Common myeloid progenitor, CD34-positive (primary cell): ENCODE measurements around the gene CISD3.
"Not testable (repeated sequence)": the region's sequence is repeated elsewhere in the genome, so short reads cannot be mapped to it uniquely, and the experiment has no call there.

ENCODE experiments used
- CTCF ChIA-PET: fragments of 350-600 bp; sonication (Branson Sonifier 250); formaldehyde crosslinking; loops from one replicate; lab custom pipeline; 2021; ENCODE audit warnings: antibody characterized with exemption; lab: Charles Lee
- POLR2A ChIA-PET: fragments of 350-600 bp; sonication (Branson Sonifier 250); formaldehyde crosslinking; loops from one replicate; lab custom pipeline; 2021; ENCODE audit warnings: antibody characterized with exemption; lab: Charles Lee
- DNase-seq, 3 donors: peaks; one replicate each; pipeline versions ENCODE4 v3.0.0 to v3.0.0-alpha.2; 2013
- H3K27ac ChIP-seq, 2 experiments: 1 replicate in 1 of 2; 2 replicates in 1 of 2; pipeline ENCODE4 v1.7.0; 2013; ENCODE audit warnings: inconsistent platforms in 2 of 2, low read length in 2 of 2, mild to moderate bottlenecking in 2 of 2, low read depth in 1 of 2, moderate library complexity in 1 of 2; ENCODE audit not compliant: severe bottlenecking in 2 of 2, insufficient read depth in 1 of 2, poor library complexity in 1 of 2
- H3K27me3 ChIP-seq, 5 experiments: replicated peaks in 2 of 5; 1 replicate in 3 of 5; 2 replicates in 2 of 5; pipeline versions ENCODE4 v1.6.1 to v1.7.0; 2013; ENCODE audit warnings: low read length in 4 of 5, mild to moderate bottlenecking in 2 of 5, moderate library complexity in 2 of 5, inconsistent platforms in 1 of 5; ENCODE audit not compliant: insufficient read depth in 5 of 5, control insufficient read depth in 4 of 5
- H3K36me3 ChIP-seq, 4 experiments: 1 replicate in 2 of 4; 2 replicates in 2 of 4; pipeline versions ENCODE4 v1.6.1 to v1.7.0; 2013; ENCODE audit warnings: low read length in 3 of 4, control low read depth in 1 of 4, mild to moderate bottlenecking in 1 of 4; ENCODE audit not compliant: control insufficient read depth in 4 of 4, insufficient read depth in 4 of 4
- H3K4me1 ChIP-seq, 4 experiments: 1 replicate in 3 of 4; 2 replicates in 1 of 4; pipeline versions ENCODE4 v1.6.1 to v1.7.1; 2013; ENCODE audit warnings: low read length in 3 of 4, mild to moderate bottlenecking in 3 of 4, control low read depth in 1 of 4, inconsistent platforms in 1 of 4, moderate library complexity in 1 of 4; ENCODE audit not compliant: control insufficient read depth in 4 of 4, insufficient read depth in 4 of 4; ENCODE audit errors: control extremely low read depth in 1 of 4
- H3K4me3 ChIP-seq, 7 experiments: 1 replicate in 4 of 7; 2 replicates in 3 of 7; pipeline versions ENCODE4 v1.5.1 to v1.7.0; 2013; ENCODE audit warnings: mild to moderate bottlenecking in 7 of 7, low read length in 6 of 7, moderate library complexity in 6 of 7, inconsistent platforms in 2 of 7, low read depth in 2 of 7, control low read depth in 1 of 7; ENCODE audit not compliant: insufficient read depth in 4 of 7, control insufficient read depth in 1 of 7; ENCODE audit errors: extremely low read depth in 1 of 7
- H3K9me3 ChIP-seq, 5 experiments: 1 replicate in 4 of 5; 2 replicates in 1 of 5; pipeline versions ENCODE4 v1.6.1 to v1.7.1; 2013; ENCODE audit warnings: low read length in 4 of 5, mild to moderate bottlenecking in 2 of 5, inconsistent platforms in 1 of 5, low read depth in 1 of 5, moderate library complexity in 1 of 5; ENCODE audit not compliant: control insufficient read depth in 4 of 5, insufficient read depth in 2 of 5; ENCODE audit errors: control extremely low read depth in 1 of 5
- WGBS: methylation state at CpG from one replicate; pipeline ENCODE4 v1.1.5; 2013; ENCODE audit not compliant: insufficient coverage; 5-methylcytosine and 5-hydroxymethylcytosine counted together

Gene CISD3

GRCh38 chr17:38726145-38726544 lies 4.0 kb upstream of the CISD3 start:
- POLR2A ChIA-PET, CTCF ChIA-PET, H3K4me3 ChIP-seq, H3K27ac ChIP-seq, H3K27me3 ChIP-seq, H3K9me3 ChIP-seq, DNase-seq: not testable (repeated sequence)
- WGBS, result no CpG with 5 or more reads among the region's 8 CpGs
- Histone ChIP-seq H3K4me1 (peaks cover 5 to 46% (median 40%) of the 10 kb centered on the region in 4 experiments), H3K36me3 (peaks cover 1 to 26% (median 10%) of the 10 kb centered on the region in 4 experiments)

GRCh38 chr17:38727736-38728135 lies 2.4 kb upstream of the CISD3 start:
- no peak for DNase-seq
- H3K9me3 ChIP-seq, result no peaks in the 10 kb centered on the region
- WGBS, result 100% methylated on average over 1 of the region's 5 CpGs
- H3K4me3 ChIP-seq, result peak overlapping the region in 1 of 7 experiments; percentile 13
- ChIA-PET POLR2A (no interaction called here), CTCF (interaction anchor here (1.0 to 3.0 kb wide), 8 partner anchors 17 to 58 kb away, joined by 3 to 11 read pairs (median 4); no protein-coding TSS in a partner anchor)
- peaks cover 0 to 14% (median 3%) of the 10 kb centered on the region in 4 experiments for H3K36me3 ChIP-seq
- H3K27ac ChIP-seq, result no peak overlapping the region
- H3K4me1 ChIP-seq, result peaks cover 8 to 59% (median 51%) of the 10 kb centered on the region in 4 experiments
- H3K27me3 ChIP-seq, result no peaks in the 10 kb centered on the region

GRCh38 chr17:38728290-38728831 lies 1.8 kb upstream of the CISD3 start:
- CTCF ChIA-PET, result interaction anchor here (0.7 to 3.0 kb wide), 11 partner anchors 12 to 219 kb away, joined by 3 to 11 read pairs (median 4); no protein-coding TSS in a partner anchor
- Histone ChIP-seq H3K27ac (no peak overlapping the region), H3K27me3 (no peaks in the 10 kb centered on the region), H3K36me3 (peaks cover 0 to 16% (median 3%) of the 10 kb centered on the region in 4 experiments), H3K4me3 (peak overlapping the region in 1 of 7 experiments; percentile 24), H3K4me1 (peaks cover 8 to 59% (median 51%) of the 10 kb centered on the region in 4 experiments), H3K9me3 (no peaks in the 10 kb centered on the region)
- POLR2A ChIA-PET, result no interaction called here
- 29% methylated on average over 7 of the region's 8 CpGs for WGBS
- DNase-seq, result peak; percentile 32 to 66 (median 65)

GRCh38 chr17:38729368-38729885 lies 714 bp upstream of the CISD3 start:
- H3K9me3 ChIP-seq, result no peaks in the 10 kb centered on the region
- H3K27ac ChIP-seq, result peak overlapping the region in 1 of 2 experiments; percentile 54
- H3K36me3 ChIP-seq, result peaks cover 0 to 14% (median 4%) of the 10 kb centered on the region in 4 experiments
- ChIA-PET CTCF (interaction anchor here (0.7 to 3.0 kb wide), 8 partner anchors 13 to 221 kb away, joined by 3 to 11 read pairs (median 4); no protein-coding TSS in a partner anchor), POLR2A (no interaction called here)
- H3K27me3 ChIP-seq, result no peaks in the 10 kb centered on the region
- H3K4me1 ChIP-seq, result peaks cover 8 to 54% (median 49%) of the 10 kb centered on the region in 4 experiments
- DNase-seq, result no peak
- H3K4me3 ChIP-seq, result peak overlapping the region; percentile 50 to 80 (median 67)
- WGBS, result 27% methylated on average over 9 of the region's 14 CpGs

- Histone ChIP-seq H3K4me1 (peaks cover 8 to 54% (median 44%) of the 10 kb centered on the region in 4 experiments), H3K27ac (no peak overlapping the region), H3K9me3 (no peaks in the 10 kb centered on the region), H3K4me3 (peak overlapping the region; percentile 29 to 82 (median 67)), H3K27me3 (no peaks in the 10 kb centered on the region), H3K36me3 (peaks cover 0 to 6% (median 4%) of the 10 kb centered on the region in 4 experiments)
- CTCF ChIA-PET, result interaction anchor here (0.6 to 3.2 kb wide), 14 partner anchors 14 to 172 kb away, joined by 3 to 38 read pairs (median 4); partner anchors contain the start of gene EPOP
- POLR2A ChIA-PET, result interaction anchor here (0.9 kb wide), 1 partner anchor 54 kb away, joined by 3 read pairs; no protein-coding TSS in a partner anchor
- 50% methylated on average over 21 of the region's 27 CpGs for WGBS
- DNase-seq, result peak in 1 of 3 donors; percentile 23
Measured at GRCh38 chr17:38730526-38731379, 612 bp downstream of the CISD3 start.

GRCh38 chr17:38731526-38732294 lies 1.6 kb downstream of the CISD3 start:
- no peak for DNase-seq
- H3K27me3 ChIP-seq, result no peaks in the 10 kb centered on the region
- H3K9me3 ChIP-seq, result no peaks in the 10 kb centered on the region
- peak overlapping the region in 2 of 7 experiments; percentile 10 to 19 for H3K4me3 ChIP-seq
- peaks cover 8 to 53% (median 44%) of the 10 kb centered on the region in 4 experiments for H3K4me1 ChIP-seq
- ChIA-PET POLR2A (interaction anchor here (0.9 kb wide), 1 partner anchor 55 kb away, joined by 3 read pairs; no protein-coding TSS in a partner anchor), CTCF (interaction anchor here (1.0 to 3.2 kb wide), 12 partner anchors 15 to 173 kb away, joined by 3 to 38 read pairs (median 4); partner anchors contain the start of gene EPOP)
- WGBS, result 71% methylated on average over 7 of the region's 8 CpGs
- H3K36me3 ChIP-seq, result peaks cover 0 to 6% (median 3%) of the 10 kb centered on the region in 4 experiments
- H3K27ac ChIP-seq, result no peak overlapping the region
